Measurements from ENCODE around the gene RABL3.

Gene RABL3, protein sequence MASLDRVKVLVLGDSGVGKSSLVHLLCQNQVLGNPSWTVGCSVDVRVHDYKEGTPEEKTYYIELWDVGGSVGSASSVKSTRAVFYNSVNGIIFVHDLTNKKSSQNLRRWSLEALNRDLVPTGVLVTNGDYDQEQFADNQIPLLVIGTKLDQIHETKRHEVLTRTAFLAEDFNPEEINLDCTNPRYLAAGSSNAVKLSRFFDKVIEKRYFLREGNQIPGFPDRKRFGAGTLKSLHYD

DNA sequence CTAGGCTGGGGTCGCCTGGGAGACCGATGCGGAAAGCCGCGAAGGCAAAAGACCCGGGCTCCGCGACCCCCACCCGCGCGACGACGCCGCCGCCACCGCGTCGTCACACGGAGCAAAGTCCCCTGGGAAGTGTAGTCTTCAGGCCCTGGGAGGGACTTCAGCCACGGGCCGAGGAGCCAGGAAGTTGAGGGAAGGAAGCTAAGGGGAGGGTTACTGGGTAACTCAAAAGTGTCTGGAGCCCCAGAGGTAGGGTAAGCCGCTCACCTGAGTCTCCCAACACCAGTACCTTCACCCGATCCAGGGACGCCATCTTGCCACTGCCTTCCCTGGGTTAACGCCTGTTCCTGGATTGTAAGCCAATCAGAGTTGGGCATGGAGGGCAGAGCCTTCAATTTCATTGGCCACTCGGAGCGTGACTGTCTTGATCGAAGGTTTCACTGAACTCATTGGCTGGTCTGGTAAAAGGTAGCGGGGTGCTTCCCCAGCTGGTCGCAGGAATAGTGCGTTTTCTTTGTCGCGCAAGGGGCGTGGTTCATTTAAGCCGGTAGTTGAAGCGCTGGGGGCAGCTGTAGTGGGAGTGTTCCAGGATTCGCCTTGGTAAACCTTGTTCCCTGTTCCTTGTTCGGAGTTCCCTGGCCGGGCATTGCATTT lies at the start of gene RABL3, which contains the start of gene GTF2E1:
Gene RABL3, minus strand, starts transcription at position 319 of the 651 bp plus-strand sequence. Its CDS starts 9 bp downstream, at position 310.
Gene GTF2E1, plus strand, starts transcription at position 547 of the 651 bp plus-strand sequence. CDS start 7,809 bp downstream, outside the sequence.
- no peak for TF ChIP-seq GATA2 (IDR thresholded peaks at IDR 0.05; ENCODE audit: low read depth, low read length)
- no peak for TF ChIP-seq GATA3 (IDR thresholded peaks at IDR 0.05; ENCODE audit: low read depth, low read length)

DNA sequence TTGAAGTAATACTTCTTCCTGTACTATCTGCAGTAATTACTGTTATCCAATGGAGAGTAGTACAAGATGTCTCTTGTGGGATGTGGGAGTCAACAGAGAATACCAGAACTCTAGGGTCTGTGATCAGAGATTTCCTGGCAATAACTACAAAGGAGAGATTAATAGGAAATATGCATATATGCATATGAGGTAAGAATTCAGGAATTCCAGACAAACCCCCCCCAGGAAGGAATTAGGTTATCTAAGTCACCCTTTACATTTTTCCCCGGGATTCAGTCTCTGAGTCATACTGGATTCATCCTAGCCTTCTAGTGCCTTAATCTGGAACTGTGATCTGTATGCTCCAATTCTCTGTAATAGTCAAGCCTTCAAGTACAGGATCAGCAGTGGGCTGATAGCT lies 49.6 kb upstream of the RABL3 start:
- TF ChIP-seq GATA2 (IDR thresholded peaks at IDR 0.05; ENCODE audit: low read depth, low read length): peak; percentile 9; the same call in 1 of the 2 replicates
- no peak for TF ChIP-seq GATA3 (IDR thresholded peaks at IDR 0.05; ENCODE audit: low read depth, low read length)

DNA sequence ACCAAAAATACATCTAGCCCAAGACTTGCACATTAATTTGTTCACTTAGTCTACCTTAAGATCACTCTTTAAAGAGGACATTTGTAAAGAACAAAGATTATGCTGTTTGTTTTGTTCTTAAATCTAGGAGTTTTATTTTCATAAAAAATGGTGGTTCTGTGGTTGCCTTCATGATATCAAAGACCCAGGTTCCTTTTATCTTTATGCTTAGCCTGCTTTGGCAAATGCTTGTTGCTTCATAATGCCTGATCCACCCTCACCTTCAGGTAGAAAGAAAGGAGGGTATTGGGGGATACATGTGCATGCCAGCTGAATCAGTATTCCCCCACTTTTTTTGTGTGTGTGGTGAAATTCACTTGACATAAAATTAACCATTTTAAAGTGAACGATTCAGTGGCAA lies 48.7 kb upstream of the RABL3 start:
- TF ChIP-seq GATA2 (IDR thresholded peaks at IDR 0.05; ENCODE audit: low read depth, low read length): no peak
- no peak for TF ChIP-seq GATA3 (IDR thresholded peaks at IDR 0.05; ENCODE audit: low read depth, low read length)

DNA sequence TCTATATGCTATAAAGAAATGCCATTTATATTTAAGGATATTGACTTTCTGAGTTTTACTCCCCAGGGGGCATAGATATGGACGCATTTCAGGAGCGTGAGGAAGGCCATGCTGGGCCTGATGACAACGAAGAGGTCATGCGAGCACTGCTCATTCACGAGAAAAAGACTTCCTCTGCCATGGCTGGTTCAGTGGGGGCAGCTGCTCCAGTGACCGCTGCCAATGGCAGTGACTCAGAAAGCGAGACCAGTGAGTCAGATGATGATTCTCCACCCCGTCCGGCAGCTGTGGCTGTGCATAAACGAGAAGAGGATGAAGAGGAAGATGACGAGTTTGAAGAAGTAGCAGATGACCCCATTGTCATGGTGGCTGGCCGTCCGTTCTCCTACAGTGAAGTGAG lies 38.7 kb upstream of the RABL3 start:
- no peak for TF ChIP-seq GATA3 (IDR thresholded peaks at IDR 0.05; ENCODE audit: low read depth, low read length)
- no peak for TF ChIP-seq GATA2 (IDR thresholded peaks at IDR 0.05; ENCODE audit: low read depth, low read length)

DNA sequence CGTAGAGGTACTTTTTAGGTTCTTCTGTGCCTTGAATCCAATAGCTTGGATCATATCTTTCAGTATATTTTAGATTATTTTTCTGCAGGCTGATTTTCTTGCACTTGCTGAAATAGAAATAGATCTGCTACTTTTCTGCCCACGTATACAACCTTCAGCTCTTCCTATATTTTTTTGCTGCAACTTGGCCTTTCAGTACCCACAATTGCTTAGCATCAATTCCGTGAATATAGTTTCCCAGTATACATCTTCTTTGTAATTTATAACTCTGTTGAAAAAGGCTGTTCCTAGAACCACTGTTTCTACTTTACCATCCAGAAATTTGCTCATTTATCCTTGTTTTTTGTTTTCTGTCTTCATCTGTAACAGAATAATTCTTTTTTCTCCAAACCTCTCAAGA lies 36.5 kb upstream of the RABL3 start:
- TF ChIP-seq GATA3 (IDR thresholded peaks at IDR 0.05; ENCODE audit: low read depth, low read length): no peak
- no peak for TF ChIP-seq GATA2 (IDR thresholded peaks at IDR 0.05; ENCODE audit: low read depth, low read length)

DNA sequence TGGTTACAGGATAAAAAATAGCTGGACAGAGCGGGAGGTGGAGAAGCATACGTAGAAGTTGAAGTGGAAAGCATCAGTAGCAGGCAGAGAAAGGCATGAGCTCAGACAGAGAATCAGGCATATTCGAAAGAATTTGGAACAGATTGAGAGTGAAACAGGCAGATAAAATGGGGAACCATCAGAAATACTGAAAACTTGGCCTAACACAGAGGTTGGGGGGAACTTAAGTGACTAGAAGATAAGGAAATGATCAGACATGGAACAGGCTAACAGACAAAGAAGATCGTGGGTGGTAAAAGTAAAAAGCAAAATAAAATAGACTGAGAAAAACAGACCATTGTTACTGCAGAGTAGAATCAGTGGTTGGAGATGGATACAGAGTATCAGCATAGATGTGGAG lies 33.1 kb upstream of the RABL3 start:
- TF ChIP-seq GATA3 (IDR thresholded peaks at IDR 0.05; ENCODE audit: low read depth, low read length) (no peak), GATA2 (IDR thresholded peaks at IDR 0.05; ENCODE audit: low read depth, low read length) (no peak)

DNA sequence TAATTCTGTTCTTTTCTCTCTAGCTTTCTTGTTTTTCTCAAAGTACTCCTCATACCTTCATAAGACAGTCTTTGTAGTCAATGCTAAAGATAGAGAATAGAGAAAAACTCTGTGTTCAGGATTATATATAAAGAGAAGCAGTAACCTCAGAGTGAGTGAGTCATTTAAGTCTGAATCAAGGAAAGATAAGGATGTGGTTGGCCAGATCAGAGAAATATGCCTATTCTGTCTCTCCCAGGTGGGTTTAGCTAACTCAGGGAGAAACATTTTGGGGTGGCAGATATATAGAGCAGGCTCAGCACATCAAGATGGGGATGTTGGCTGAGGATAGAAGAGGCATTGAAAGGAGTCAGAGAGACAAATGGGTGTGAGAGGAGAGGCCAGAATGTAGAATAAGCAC lies 31.6 kb upstream of the RABL3 start:
- TF ChIP-seq GATA3 (IDR thresholded peaks at IDR 0.05; ENCODE audit: low read depth, low read length) (no peak), GATA2 (IDR thresholded peaks at IDR 0.05; ENCODE audit: low read depth, low read length) (no peak)

DNA sequence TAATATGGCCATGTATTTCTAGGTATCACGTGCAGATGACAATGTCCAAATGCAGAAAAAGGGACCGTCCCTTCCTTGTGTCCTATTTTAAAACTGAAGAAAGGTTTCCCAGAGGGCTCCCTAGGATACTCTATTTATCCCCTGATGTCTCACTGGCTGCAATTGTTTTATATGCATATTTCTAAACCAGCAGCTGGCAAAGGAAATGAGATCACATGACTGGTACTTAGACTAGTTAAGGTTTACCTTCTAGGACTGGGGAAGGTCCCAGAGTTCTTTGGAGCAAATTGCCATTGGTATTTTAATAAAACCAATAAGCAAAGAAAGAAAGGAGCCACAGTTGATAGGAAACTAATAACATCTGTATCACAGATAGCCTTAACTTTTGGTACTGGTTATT lies 29.8 kb upstream of the RABL3 start:
- TF ChIP-seq GATA2 (IDR thresholded peaks at IDR 0.05; ENCODE audit: low read depth, low read length): no peak
- TF ChIP-seq GATA3 (IDR thresholded peaks at IDR 0.05; ENCODE audit: low read depth, low read length): no peak

DNA sequence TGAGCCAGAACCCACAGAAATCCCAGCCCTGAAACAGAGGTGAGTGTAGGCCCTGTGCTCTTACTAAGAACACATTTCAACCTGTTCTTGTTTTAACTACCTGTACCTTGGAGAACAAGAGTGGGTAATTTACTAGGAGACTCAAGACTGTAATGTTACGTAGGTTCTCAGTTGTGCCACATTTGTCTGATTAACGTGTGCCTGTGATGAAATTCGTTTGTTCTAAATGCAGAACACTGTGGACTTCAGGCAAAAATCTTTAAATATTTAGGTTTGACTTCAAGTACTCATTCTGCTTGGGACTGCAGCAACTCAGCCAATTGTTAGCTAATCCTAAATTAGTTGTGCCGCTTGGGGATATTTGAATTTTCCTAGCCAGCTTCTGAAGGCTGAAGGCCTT lies 28.6 kb upstream of the RABL3 start:
- TF ChIP-seq GATA2 (IDR thresholded peaks at IDR 0.05; ENCODE audit: low read depth, low read length) (no peak), GATA3 (IDR thresholded peaks at IDR 0.05; ENCODE audit: low read depth, low read length) (no peak)

DNA sequence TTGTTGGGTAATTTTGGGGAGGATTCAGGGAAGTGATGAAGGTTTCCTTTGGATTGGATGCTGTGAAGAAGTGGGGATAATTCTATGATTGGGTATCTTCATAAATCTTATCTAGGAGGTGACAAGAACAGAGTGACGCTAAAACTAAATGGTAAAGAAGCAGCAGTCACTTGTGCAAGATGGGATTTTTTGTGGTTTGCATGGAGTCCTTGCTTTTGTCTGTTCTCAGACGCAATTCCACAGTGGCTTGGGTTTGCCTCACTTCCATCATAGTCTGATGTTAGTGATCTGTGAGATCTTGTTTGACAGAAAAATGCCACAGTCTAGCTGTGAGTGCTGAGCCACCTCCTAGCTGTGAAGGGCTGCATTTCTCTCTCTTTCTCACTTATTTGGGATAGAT lies 27.1 kb upstream of the RABL3 start:
- TF ChIP-seq GATA2 (IDR thresholded peaks at IDR 0.05; ENCODE audit: low read depth, low read length) (no peak), GATA3 (IDR thresholded peaks at IDR 0.05; ENCODE audit: low read depth, low read length) (no peak)

DNA sequence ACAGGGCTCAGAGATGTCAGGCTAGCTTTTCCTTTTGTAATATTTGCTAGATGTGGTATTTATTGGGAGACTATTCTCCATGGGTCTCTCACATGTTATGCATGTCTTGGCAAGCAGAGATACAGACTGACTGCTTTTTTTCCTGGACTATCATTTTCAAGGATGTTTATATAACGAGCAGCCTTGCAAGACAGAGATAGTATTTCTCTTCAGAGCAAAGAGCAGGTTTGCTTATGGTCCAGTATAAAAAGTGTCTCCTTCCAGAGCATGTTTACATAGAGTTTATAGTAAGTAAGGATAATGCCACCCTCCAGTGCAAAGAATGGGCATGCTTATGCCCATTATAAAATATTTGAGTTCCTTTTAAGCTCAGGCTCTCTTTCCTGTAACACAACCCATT lies 24.8 kb upstream of the RABL3 start:
- TF ChIP-seq GATA2 (IDR thresholded peaks at IDR 0.05; ENCODE audit: low read depth, low read length): no peak

DNA sequence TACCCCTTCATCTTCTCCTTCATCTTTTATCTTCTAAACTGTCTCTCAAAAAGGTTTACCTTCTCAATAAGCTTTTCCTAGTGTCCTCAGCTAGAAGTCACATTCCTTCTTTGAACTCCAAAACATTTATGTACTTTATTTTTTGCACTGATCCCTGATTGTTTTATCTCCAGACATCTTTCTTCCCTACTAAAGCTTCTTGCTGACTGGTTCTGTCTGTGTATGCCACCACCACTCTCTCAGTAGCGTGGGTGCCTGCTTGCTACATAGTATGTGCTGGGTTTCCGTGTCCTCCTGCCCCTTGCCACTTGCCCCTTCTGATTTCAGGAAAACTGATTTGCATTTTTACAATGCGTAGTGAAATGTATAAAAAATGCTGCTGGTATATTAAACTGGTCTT lies 24.3 kb upstream of the RABL3 start:
- TF ChIP-seq GATA3 (IDR thresholded peaks at IDR 0.05; ENCODE audit: low read depth, low read length): no peak

DNA sequence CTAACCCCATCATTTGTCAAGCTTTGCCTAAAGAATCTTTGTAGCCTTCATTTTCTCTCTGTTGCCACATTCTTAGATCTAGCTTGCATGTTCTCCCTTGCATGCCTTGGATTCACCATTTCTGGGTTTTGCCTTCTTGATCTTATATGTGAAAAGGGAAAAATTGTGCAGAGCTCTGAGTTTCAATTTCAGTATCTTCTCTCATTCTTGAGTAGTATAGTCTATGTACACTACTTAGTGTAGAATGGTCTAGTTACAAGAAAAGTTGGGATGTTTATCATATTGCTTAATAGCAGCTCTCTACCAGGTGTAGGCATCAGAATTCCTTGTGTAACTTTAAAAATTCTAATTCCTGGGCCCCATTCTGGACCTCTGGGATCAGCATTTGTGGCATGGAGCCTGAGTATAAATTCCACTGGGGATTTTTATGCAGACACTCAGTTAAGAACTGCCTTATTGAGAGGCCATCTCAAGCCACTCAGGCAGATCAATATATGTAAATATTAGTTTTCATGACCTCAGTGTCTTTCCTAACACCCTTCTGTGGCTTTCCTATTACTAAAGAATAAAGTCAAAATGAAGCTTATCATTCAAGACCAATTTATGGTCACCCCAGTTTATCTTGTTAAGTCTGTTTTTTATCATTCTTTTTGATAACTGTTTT lies 23.6 kb upstream of the RABL3 start:
- TF ChIP-seq GATA2 (IDR thresholded peaks at IDR 0.05; ENCODE audit: low read depth, low read length) (no peak), GATA3 (IDR thresholded peaks at IDR 0.05; ENCODE audit: low read depth, low read length) (no peak)

DNA sequence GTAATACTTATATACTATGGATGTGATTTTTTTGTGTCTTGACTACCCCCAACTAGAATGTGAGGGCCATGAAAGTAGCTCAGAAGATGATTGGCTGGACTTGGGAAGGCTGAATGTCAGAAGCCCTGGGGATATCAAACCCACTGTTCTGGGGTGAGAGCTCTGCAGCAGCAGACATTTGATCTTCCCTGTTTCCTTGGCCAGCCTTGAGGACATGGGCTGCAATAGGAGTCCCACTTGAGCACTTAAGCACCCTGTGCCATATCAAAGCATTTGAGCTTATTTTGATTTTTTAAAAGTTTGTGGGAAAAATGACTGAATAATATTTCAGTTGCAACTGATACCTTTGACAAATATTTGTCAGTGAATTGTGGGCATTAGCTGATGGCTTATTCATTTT lies 21.9 kb upstream of the RABL3 start:
- no peak for TF ChIP-seq GATA2 (IDR thresholded peaks at IDR 0.05; ENCODE audit: low read depth, low read length)
- TF ChIP-seq GATA3 (IDR thresholded peaks at IDR 0.05; ENCODE audit: low read depth, low read length): no peak

DNA sequence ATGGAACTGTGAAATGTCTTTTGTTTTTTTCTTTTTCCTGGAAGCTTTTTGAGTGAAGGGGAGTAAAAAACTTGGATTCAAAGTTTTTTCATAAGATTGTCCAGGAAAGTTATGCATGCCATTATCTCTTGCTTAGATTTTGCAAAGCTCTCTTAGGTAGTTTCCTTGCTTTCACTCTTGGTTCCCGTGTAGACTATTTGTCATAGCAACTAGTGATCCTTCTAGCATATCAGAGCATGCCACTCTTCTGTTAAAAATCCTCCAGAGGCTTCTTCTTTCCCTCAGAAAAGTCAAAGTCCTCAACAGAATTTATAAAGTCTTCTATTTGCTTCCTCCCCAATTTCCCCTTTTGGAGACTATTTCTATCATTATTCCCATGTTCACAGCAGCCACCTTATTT lies 21.3 kb upstream of the RABL3 start:
- TF ChIP-seq GATA3 (IDR thresholded peaks at IDR 0.05; ENCODE audit: low read depth, low read length) (no peak), GATA2 (IDR thresholded peaks at IDR 0.05; ENCODE audit: low read depth, low read length) (no peak)

Measured in SH-SY5Y (cell line).